ENCODE results near the gene CBY1. TPM values are rescaled to one million over a fixed set of nuclear protein-coding genes. Genes with fewer than 3 reads are reported as not detected.
"Not testable (repeated sequence)": the region's sequence is repeated elsewhere in the genome, so short reads cannot be mapped to it uniquely, and the experiment has no call there.

The CBY1 gene
- total RNA-seq, 1 experiment from 2014 or later = 14.9 TPM

DNA sequence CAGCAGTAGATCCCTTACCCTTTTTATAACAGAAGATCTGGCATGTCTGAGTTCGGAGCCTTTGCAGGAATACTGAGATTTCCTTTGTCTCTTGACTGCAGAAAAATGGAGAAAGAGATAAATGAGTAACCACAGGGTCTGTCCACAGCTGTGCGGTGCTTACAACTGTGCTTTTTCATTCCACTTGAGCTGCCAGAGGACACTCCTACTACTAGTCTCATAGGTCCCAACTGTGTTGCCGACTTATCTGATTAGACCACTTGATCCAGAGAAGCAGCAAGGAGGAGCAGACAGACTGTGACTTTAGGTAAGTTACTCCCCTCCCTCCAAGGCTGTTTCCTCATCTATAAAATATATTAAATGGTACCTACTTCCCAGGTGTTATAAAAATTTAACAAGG lies 17.7 kb upstream of the CBY1 start:
- in situ Hi-C loops (cut with HindIII; ENCODE audit: low pct_unique_long_range_greater_than_20kb, low sequenced_read_pairs) = no loop called here
- DNase-seq (ENCODE audit: low read depth, low spot score) = peak; percentile 34

DNA sequence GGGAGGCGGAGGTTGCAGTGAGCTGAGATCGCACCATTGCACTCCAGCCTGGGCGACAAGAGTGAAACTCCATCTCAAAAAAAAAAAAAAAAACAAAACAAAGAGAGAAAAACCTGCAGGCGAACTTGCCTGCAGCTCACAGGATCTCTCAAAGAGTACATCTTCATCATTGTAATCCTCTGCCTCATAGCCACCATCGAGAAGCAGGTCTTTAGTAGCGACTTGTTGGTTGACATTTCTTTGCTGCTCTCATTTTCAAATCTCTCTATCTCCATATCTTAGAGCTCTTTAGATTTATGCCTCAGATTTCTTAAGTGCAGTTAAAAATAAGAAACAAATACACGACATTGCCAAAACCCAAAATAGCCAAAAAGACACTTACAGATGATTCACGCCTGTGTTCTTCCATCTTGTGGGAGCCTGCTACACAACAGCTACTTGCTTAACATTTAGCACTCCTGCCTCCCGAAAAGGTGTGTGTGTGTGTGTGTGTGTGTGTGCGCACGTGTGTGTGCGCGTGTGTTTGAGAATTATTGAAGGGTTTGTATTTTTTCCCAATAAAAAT lies 14.9 kb upstream of the CBY1 start:
- in situ Hi-C loops (cut with HindIII; ENCODE audit: low pct_unique_long_range_greater_than_20kb, low sequenced_read_pairs) = no loop called here
- DNase-seq (ENCODE audit: low read depth, low spot score) = no peak

- in situ Hi-C loops (cut with HindIII; ENCODE audit: low pct_unique_long_range_greater_than_20kb, low sequenced_read_pairs); DNase-seq (ENCODE audit: low read depth, low spot score): not testable (repeated sequence)
Measured at GRCh38 chr22:38644245-38644644, 12.2 kb upstream of the CBY1 start.

DNA sequence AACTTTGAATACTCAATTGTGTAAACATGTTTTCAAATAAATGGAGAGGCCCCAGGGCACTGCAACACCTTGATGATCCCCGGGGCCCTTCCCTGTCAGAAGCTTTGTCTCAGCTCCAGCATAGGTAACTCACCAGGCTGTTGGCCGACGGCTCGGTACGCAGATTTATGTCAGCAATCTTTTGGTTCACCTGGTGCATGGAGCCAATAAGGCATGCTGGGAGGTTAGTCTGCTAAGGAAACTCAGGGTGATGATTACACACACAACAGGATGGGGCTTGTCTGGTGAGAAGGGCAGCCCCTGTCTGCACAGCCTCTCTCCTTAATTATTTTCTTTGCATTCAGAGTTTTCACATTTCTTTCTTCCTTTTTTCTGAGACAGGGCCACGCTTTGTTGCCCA lies 11.0 kb upstream of the CBY1 start:
- no peak for DNase-seq (ENCODE audit: low read depth, low spot score)
- in situ Hi-C loops (cut with HindIII; ENCODE audit: low pct_unique_long_range_greater_than_20kb, low sequenced_read_pairs) = no loop called here

DNA sequence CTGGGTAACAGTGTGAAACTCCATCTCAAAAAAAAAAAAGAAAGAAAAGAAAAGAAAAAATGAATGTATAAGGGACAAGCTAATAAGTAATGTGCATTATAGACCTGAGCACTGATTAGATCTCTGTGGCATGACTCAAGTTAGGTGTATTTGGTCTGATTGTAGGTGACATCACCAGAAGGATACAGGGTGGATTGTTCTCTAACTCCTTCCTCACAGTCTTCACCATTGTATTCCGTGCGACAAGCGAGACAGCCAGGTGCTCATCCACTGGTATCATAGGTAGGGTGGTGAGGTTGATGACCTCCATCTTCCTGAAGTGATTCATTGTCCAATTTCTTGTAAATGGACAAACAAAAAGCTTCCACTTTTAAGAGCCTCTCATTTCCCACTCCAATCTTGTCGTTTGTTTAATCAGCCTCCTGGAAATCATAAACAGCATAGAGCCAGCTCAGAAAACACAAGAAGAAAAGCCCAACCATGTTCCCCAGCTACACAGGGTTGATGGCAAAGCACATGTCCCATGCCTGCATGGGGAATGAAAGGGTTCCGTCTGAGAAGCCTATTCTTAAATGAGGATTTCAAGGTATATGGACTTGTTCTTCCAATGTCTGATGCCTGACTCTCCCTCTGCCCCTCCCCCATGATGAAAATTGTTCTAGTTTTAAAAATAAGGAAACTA lies 6.5 kb upstream of the CBY1 start:
- no peak for DNase-seq (ENCODE audit: low read depth, low spot score)
- in situ Hi-C loops (cut with HindIII; ENCODE audit: low pct_unique_long_range_greater_than_20kb, low sequenced_read_pairs) = no loop called here

GRCh38 chr22:38652859-38653258 lies 3.6 kb upstream of the CBY1 start:
- peak; percentile 24 for DNase-seq (ENCODE audit: low read depth, low spot score)
- in situ Hi-C loops (cut with HindIII; ENCODE audit: low pct_unique_long_range_greater_than_20kb, low sequenced_read_pairs) = no loop called here

DNA sequence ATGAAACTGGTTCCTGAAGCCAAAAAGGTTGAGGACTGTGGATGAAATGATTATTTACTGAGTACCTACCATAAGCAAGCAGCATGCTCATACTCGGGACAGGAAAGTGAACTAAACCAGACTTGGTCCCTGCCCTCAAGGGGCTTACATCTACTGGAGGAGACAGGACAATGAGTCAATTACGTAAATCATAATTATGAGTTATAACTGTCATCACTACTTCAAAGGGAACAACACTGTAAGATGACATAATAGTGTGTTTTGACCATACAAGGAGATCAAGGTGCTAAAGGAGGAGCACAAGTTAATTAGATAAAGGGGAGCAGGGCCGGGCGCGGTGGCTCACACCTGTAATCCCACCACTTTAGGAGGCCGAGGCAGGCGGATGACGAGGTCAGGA lies 2.7 kb upstream of the CBY1 start:
- in situ Hi-C loops (cut with HindIII; ENCODE audit: low pct_unique_long_range_greater_than_20kb, low sequenced_read_pairs) = no loop called here
- no peak for DNase-seq (ENCODE audit: low read depth, low spot score)

GRCh38 chr22:38655519-38656255 lies 751 bp upstream of the CBY1 start:
- in situ Hi-C loops (cut with HindIII; ENCODE audit: low pct_unique_long_range_greater_than_20kb, low sequenced_read_pairs) = no loop called here
- DNase-seq (ENCODE audit: low read depth, low spot score) = peak; percentile 36

DNA sequence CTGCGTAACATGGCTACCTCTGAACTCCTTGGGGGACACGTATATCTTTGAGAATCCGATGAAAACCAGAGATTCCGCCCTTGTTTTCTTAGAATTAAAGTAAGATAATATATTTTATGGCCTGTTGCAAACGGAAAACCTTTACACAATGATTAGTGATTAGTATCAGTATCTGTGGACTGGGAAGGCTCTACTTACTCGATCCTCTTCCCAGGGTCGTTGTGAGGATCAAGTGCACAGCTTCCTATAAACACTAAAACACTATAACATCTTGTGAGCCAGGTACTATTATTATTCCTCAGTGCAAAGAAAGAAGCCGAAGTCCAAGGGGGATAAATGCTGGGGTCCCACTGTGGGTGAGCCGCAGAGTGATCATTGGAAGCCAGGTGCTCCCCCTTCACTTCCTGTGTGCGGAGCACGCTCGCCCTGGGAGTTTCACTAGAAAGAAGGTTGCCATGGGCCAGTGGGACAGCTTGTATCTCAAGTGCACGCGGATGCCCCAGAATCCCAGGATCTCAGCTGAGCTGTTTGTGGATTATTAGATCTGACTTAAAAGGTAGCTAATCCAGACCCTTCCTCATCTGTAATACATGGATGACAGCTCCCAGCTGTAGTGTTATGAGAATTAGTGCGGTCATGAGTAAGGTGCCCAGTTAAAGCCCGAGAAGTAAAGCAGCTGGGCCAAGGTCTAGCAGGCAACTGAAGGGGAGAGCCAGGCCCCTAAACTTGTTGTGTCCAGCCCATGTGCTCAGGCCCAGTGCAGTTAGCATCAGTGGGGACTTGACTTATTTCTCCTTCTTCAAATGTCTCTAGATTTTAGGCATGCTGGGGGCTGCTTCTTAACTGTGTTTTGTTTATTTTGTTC lies 839 bp downstream of the CBY1 start:
- in situ Hi-C loops (cut with HindIII; ENCODE audit: low pct_unique_long_range_greater_than_20kb, low sequenced_read_pairs) = no loop called here
- peak; percentile 28 for DNase-seq (ENCODE audit: low read depth, low spot score)

- in situ Hi-C loops (cut with HindIII; ENCODE audit: low pct_unique_long_range_greater_than_20kb, low sequenced_read_pairs) = no loop called here
Measured at GRCh38 chr22:38674888-38675287, 18.4 kb downstream of the CBY1 start.

DNA sequence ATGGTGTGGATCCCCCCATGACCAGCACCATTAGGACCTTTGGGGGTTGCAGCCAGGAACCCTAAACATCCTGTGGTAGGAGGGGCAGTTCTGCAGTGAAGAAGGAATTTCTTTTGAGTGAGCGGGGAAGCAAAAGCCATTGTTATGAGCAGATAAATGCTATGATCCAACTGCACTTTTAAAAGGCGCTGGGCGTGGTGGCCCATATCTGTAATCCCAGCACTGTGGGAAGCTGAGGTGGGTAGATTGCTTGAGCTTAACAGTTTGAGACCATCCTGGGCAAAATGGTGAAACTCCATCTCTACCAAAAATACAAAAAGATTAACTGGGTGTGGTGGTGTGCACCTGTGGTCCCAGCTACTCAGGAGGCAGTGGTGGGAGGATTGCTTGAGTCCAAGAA lies 19.4 kb downstream of the CBY1 start:
- in situ Hi-C loops (cut with HindIII; ENCODE audit: low pct_unique_long_range_greater_than_20kb, low sequenced_read_pairs) = no loop called here
- no peak for DNase-seq (ENCODE audit: low read depth, low spot score)

More at GRCh38 chr22:38674888-38675287, 18.4 kb downstream of the CBY1 start:
- no peak for DNase-seq (ENCODE audit: low read depth, low spot score)

GRCh38 chr22:38681582-38682335 lies 25.3 kb downstream of the CBY1 start, which contains the start of gene TOMM22:
Gene TOMM22 (plus strand): TSS chr22:38681957. CDS start chr22:38681979, 22 bp downstream.
- in situ Hi-C loops (cut with HindIII; ENCODE audit: low pct_unique_long_range_greater_than_20kb, low sequenced_read_pairs) = no loop called here
- peak; percentile 90 for DNase-seq (ENCODE audit: low read depth, low spot score)

DNA sequence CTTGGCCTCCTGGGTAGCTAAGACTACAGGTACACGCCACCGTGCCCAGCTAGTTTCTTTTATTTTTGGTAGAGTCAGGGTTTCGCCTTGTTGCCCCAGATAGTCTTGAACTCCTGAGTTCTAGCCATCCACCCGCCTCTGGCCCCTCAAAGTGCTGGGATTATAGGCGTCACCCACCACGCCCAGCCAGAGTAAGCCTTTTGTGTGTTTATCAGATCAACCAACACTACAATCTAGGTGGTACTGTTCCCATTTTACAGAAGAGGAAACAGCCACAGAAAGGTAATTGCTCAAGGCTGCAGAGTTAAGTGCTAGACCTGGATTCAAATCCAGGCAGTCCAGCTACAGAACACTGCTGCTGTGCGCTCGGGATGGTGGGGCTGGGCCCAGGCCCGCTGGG lies 28.5 kb downstream of the CBY1 start:
- in situ Hi-C loops (cut with HindIII; ENCODE audit: low pct_unique_long_range_greater_than_20kb, low sequenced_read_pairs) = no loop called here
- no peak for DNase-seq (ENCODE audit: low read depth, low spot score)

GRCh38 chr22:38685761-38686160 lies 29.3 kb downstream of the CBY1 start:
- DNase-seq (ENCODE audit: low read depth, low spot score) = no peak
- in situ Hi-C loops (cut with HindIII; ENCODE audit: low pct_unique_long_range_greater_than_20kb, low sequenced_read_pairs) = no loop called here

DNA sequence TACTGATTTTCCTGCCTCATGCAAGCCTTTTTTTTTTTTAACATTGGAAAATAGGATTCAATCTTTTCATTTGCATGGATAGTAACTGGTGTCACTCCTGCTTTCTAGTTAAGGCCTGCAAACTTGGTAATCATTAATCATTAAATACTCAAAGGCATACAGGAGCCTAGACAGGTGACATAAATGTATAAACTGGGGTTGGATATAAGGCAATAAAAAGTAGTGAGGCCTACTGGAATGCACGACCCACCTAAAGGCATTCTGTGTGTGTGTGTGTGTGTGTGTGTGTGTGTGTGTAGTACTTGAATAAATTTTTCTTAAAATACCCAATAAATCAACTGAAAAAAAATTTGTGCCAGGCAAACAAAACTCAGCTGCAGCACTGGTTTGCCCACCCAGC lies 33.2 kb downstream of the CBY1 start:
- in situ Hi-C loops (cut with HindIII; ENCODE audit: low pct_unique_long_range_greater_than_20kb, low sequenced_read_pairs) = no loop called here
- no peak for DNase-seq (ENCODE audit: low read depth, low spot score)

DNA sequence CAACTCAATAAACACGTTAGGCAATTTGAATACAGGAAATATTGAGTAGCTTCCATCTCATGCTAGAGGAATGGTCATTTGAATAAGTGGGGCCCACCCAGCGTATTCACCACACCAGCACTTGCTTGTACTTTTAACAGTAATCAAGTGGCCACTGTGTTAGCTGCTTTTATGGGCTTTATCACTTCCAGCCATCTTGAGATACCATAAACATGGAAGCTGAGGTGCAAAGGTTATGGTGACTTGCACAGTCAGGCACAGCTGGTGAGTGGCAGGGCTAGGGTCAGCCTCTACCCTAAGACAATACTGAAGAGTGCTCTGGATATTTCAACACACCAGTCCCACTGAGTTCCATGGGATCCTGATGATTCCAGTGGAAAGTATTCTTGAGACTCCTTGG lies 37.6 kb downstream of the CBY1 start:
- DNase-seq (ENCODE audit: low read depth, low spot score) = no peak
- in situ Hi-C loops (cut with HindIII; ENCODE audit: low pct_unique_long_range_greater_than_20kb, low sequenced_read_pairs) = no loop called here

- in situ Hi-C loops (cut with HindIII; ENCODE audit: low pct_unique_long_range_greater_than_20kb, low sequenced_read_pairs) = no loop called here
- DNase-seq (ENCODE audit: low read depth, low spot score) = no peak
Measured at GRCh38 chr22:38694940-38695339, 38.5 kb downstream of the CBY1 start.

Data from SK-MEL-5 (cell line).